Omental fat pad (tissue), 4 donors: Measurements from ENCODE around the gene HS6ST1. TPM values are rescaled to one million over a fixed set of nuclear protein-coding genes. Genes with fewer than 3 reads are reported as not detected.
A peak's percentile ranks its signal among the peaks of the same experiment; 100 is the strongest.

Experiments used
- ATAC-seq: fragments of 150-250 bp; one replicate; pipeline ENCODE4 v1.9.1; 2016; ENCODE audit warnings: mild to moderate bottlenecking, moderate library complexity; ENCODE audit not compliant: low FRiP score
- DNase-seq: peaks from one replicate; pipeline ENCODE4 v3.0.0-alpha.2; 2019; ENCODE audit warnings: low spot score
- total RNA-seq, 4 donors: library from RNA; depleted of rRNA; stranded (reverse); fragments of >200 nt; gene quantifications; one replicate each; pipeline ENCODE4 v1.1.0, GENCODE V29; 2016
- TF ChIP-seq, protein P1 (sequence below), 3 donors: fragments of 450-650 bp; IDR thresholded peaks; one replicate each; pipeline ENCODE4 v1.5.1; 2016 to 2017; ENCODE audit warnings: antibody characterized with exemption in 3 of 3, mild to moderate bottlenecking in 3 of 3, moderate library complexity in 2 of 3

The HS6ST1 gene
- total RNA-seq, 4 donors from 2014 or later: 17.8 to 28.9 (median 24.3) TPM

DNA sequence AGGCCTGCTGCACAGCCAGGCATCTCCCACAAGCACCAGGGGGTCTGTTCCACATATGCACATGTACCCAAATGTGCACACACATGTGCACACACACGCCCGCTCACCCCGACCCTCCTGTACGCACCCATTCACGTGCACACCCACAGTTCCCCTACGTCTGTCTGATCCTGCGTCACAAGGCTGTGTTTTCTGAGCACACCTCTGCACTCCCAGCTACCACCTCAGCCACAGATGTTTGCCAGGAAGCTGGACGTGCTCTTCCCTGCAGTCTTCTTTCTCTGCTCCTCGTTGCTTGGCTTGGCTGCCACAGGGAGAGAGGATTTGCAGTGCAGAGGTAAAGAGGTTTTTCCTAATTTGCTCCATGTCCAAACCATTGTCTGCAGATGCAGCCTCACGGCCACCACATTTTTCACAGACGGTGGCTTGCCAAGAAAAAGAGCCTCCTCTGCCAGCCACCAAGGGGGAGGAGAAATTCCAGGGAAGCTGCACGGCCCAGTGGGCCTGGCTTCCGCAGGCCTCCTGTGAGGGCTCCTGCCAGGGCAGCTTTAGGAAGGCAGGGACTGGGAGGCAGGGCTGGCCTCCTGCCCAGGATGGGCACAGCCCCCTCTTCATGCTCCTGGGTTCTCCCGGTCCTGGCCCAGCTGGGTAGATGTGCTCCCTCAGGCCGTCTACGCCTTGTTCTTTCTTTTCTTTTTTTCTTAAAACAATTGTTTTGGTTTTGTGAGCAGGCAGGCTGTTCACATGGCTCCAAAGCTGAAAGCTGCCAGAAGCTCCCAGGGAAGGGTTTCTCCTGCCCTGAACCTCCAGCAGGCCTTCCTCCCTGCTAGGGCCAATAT is 29.3 kb upstream of the HS6ST1 start:
- DNase-seq (no peak), ATAC-seq (peak; percentile 72)
- TF ChIP-seq, protein P1, sequence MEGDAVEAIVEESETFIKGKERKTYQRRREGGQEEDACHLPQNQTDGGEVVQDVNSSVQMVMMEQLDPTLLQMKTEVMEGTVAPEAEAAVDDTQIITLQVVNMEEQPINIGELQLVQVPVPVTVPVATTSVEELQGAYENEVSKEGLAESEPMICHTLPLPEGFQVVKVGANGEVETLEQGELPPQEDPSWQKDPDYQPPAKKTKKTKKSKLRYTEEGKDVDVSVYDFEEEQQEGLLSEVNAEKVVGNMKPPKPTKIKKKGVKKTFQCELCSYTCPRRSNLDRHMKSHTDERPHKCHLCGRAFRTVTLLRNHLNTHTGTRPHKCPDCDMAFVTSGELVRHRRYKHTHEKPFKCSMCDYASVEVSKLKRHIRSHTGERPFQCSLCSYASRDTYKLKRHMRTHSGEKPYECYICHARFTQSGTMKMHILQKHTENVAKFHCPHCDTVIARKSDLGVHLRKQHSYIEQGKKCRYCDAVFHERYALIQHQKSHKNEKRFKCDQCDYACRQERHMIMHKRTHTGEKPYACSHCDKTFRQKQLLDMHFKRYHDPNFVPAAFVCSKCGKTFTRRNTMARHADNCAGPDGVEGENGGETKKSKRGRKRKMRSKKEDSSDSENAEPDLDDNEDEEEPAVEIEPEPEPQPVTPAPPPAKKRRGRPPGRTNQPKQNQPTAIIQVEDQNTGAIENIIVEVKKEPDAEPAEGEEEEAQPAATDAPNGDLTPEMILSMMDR (IDR thresholded peaks at IDR 0.05): no peak

DNA sequence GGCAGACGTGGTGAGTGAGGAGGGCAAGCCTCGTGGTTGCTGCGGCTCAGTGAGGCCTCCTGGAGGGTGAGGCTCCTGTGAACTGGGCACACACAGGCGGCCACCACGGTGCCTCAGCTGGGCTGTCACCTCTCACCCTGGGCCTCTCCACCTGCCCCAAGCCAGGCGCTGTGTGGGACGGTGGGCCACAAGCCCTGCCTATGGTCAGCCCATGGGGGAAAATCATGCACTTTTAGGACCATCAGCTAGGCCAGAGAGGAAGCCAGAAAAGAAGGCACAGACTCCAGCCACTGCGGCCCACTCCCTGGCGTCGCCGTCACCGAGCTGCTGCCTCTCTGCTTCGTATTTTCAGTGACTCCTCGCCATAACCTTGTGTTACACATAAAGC is 28.5 kb upstream of the HS6ST1 start:
- DNase-seq (no peak), ATAC-seq (no peak)
- TF ChIP-seq, protein P1 (IDR thresholded peaks at IDR 0.05): no peak

DNA sequence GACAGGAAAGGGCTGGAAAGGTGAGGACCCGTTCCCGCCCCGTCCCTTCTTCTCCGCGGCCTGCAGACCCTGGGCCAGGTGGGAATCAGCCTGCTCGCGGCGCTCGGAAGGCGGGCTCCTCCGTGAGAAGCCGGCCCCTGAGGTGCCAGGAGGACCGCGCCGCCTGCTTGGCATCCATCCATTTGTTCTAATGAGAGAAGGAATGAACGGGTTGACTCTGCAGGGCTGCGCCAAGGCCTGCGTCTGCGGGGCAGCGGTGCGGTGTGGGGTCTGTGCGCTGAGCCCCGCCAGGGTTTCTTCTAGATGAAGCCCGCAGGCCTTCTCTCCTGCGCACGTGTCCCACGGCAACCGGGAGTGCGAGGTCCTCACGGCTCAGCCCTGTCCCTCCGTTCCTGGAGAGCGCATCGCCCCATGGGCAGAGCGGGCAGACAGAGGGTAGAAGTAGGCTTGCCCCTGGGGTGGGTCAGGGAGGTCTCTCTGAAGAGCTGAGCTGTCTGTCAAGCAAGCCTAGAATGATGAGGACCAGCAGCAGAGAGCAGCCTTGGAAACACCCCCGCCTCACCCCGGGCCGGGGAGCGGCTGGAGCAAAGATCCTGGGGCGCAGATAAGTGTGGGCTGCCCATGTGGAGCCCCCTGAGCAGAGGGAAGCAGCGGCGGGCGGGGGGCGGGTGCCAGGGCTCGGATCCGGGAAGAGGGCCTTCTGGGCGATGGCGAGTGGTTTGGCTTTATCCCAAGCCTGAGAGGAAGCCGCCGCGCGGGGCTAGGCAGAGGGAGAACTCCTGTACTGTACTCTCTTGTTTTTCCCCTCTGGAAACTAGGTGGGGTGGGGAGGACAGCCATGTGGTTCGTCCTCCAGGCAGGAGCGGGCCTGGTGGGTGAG is 27.9 kb upstream of the HS6ST1 start:
- TF ChIP-seq, protein P1 (IDR thresholded peaks at IDR 0.05): no peak
- ATAC-seq: no peak
- no peak for DNase-seq

DNA sequence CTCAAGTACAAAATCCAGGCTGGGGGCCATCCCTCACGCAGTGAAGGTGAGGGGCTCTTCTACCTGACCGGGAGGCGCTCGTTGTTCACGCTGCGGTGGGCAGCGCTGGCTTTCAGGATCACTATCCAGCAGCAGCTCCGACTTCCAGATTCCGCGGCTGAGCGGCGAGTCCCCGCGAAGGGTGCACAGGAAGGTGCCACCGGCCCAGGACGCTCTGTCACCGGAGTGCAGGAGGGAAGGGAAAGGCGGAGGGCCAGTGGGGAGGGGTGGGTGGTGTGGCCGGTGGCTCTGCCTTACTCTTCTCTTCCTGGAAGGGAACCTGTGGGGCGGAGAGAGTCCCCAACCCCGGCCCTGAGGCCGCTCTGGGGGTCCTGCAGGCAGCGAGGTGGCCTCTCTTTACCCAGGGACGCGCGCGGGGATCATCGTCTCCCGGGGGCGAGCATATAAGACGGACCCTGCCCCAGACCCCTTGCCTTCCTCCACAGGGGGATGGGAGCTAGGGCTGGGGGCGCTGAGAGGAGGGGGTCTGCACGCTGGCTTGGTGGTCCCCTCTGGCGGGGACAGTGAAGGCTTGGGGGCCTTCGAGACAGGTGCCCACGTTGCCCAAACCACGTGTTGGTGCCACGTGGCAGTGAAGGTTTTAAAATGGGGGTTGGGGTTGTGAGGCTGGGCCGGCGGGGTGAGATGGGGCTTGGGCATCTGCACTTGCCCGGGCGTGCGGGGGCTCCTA is 26.9 kb upstream of the HS6ST1 start:
- no peak for ATAC-seq
- no peak for DNase-seq
- TF ChIP-seq, protein P1 (IDR thresholded peaks at IDR 0.05): no peak

DNA sequence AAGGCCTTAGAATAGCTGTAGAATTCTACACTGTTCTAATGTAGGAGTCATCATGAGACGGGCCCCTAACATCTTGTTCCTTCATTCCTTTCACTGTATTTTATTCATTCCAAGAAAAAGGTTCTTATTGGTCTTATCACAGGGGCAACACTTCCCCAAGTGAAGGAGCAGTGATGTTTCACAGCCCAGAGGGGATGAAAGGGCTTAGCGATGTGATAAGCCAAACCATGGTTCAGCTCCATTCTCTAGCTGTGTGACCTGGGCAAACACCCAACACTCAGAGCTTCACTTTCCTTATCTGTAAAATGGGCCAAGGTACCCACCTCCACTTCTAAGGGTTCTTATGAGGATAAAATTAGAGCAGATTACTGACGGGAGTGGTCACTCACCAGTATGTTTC is 25.4 kb upstream of the HS6ST1 start:
- ATAC-seq: no peak
- TF ChIP-seq, protein P1 (IDR thresholded peaks at IDR 0.05): no peak
- no peak for DNase-seq

DNA sequence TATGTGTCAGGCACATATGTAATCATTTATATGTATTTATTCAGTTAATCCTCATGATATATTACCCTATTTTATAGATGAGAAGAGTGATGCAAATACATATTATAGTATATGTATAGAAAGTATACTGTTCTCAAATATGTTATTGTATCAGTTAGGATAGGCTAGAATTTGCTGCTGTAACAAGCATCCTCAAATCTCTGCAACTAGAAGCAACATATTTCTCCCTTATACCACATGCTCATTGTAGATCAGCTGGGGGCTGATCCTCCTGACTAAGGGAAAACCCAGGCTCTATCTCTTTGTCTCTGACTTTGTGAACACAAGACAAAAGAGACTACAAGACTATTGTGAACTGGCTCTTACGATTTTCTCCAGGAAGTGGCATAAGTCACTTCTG is 24.8 kb upstream of the HS6ST1 start:
- ATAC-seq: no peak
- DNase-seq: no peak
- TF ChIP-seq, protein P1 (IDR thresholded peaks at IDR 0.05): no peak
